ENCODE data around the gene CEMIP.
"Not testable (repeated sequence)": the region's sequence is repeated elsewhere in the genome, so short reads cannot be mapped to it uniquely, and the experiment has no call there.

- TF ChIP-seq TARDBP (IDR thresholded peaks at IDR 0.05); SP1 (IDR thresholded peaks at IDR 0.05); PKNOX1 (IDR thresholded peaks at IDR 0.05); FOXM1 (IDR thresholded peaks at IDR 0.05; ENCODE audit: borderline replicate concordance); ZNF384 (IDR thresholded peaks at IDR 0.05); NFRKB (IDR thresholded peaks at IDR 0.05); HDGF (IDR thresholded peaks at IDR 0.05; ENCODE audit: borderline replicate concordance): not testable (repeated sequence)
Measured at GRCh38 chr15:80955571-80956452, 176.6 kb downstream of the CEMIP start.
